ENCODE data around the gene EEFSEC.
A peak's percentile ranks its signal among the peaks of the same experiment; 100 is the strongest.

EEFSEC gene

DNA sequence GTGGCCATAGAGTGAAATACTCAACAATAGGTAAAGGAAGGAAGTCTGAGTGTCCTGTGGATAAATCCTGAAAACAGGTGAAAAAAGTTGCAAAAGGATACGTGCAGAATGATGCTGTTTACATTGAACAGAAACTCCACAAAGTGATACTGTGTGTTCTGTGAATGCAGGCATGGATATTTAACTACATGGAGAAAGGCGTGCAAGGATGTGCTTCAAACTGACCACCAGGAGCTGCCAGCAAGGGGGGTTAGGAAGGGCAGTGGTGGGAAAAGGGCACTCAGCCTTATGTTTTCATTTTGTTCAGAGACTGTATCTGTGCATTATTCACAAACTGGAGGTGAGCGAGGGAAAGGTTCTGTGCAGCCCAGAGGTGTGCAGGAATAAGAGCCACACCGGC is 266.0 kb downstream of the EEFSEC start:
- peaks cover 10% of the 10 kb centered on the region; the same call in 1 of the 2 replicates for H3K4me1 ChIP-seq (ENCODE audit: insufficient read depth, low read length)

DNA sequence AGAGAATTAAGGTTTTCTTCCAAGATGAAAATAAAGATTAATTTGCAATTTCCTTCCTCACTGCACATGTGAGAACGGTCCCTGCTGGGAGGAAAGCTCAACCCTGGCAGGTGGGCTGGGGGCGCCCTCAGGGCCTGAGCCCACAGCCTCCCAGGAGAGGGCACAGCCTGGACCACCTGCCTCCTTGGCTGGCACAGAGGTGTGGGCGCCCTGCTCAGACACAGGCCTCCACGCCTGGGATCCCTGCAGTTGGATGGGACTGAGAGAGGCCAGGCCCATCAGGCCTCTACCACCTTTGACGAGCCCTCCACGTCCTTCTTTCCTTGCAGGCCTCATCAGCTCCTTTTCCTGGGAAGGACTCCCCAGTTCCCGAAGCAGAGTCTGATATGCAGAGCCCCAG is 267.0 kb downstream of the EEFSEC start:
- Histone ChIP-seq H3K9me3 (ENCODE audit: control insufficient read depth, insufficient read depth, low read length) (no peaks in the 10 kb centered on the region), H3K9ac (ENCODE audit: low read depth, low read length) (no peak overlapping the region), H3K4me1 (ENCODE audit: insufficient read depth, low read length) (peaks cover 10% of the 10 kb centered on the region; the same call in 1 of the 2 replicates), H3K36me3 (ENCODE audit: insufficient read depth, low read length) (no peaks in the 10 kb centered on the region)

More for the DNA sequence above, 266.0 kb downstream of the EEFSEC start:
- no peaks in the 10 kb centered on the region for H3K9me3 ChIP-seq (ENCODE audit: control insufficient read depth, insufficient read depth, low read length)
- no peaks in the 10 kb centered on the region for H3K36me3 ChIP-seq (ENCODE audit: insufficient read depth, low read length)
- H3K9ac ChIP-seq (ENCODE audit: low read depth, low read length), result no peak overlapping the region

- H3K4me1 ChIP-seq (ENCODE audit: insufficient read depth, low read length), result peaks cover 10% of the 10 kb centered on the region; the same call in 1 of the 2 replicates
- no peaks in the 10 kb centered on the region for H3K36me3 ChIP-seq (ENCODE audit: insufficient read depth, low read length)
- H3K9ac ChIP-seq (ENCODE audit: low read depth, low read length), result no peak overlapping the region
- H3K9me3 ChIP-seq (ENCODE audit: control insufficient read depth, insufficient read depth, low read length), result no peaks in the 10 kb centered on the region
These were observed 267.6 kb downstream of the EEFSEC start for GRCh38 chr3:128420720-128421438.

GRCh38 chr3:128421439-128421836 is 268.2 kb downstream of the EEFSEC start:
- H3K9ac ChIP-seq (ENCODE audit: low read depth, low read length), result no peak overlapping the region
- peaks cover 8% of the 10 kb centered on the region; the same call in 1 of the 2 replicates for H3K4me1 ChIP-seq (ENCODE audit: insufficient read depth, low read length)
- H3K9me3 ChIP-seq (ENCODE audit: control insufficient read depth, insufficient read depth, low read length), result no peaks in the 10 kb centered on the region
- no peaks in the 10 kb centered on the region for H3K36me3 ChIP-seq (ENCODE audit: insufficient read depth, low read length)

DNA sequence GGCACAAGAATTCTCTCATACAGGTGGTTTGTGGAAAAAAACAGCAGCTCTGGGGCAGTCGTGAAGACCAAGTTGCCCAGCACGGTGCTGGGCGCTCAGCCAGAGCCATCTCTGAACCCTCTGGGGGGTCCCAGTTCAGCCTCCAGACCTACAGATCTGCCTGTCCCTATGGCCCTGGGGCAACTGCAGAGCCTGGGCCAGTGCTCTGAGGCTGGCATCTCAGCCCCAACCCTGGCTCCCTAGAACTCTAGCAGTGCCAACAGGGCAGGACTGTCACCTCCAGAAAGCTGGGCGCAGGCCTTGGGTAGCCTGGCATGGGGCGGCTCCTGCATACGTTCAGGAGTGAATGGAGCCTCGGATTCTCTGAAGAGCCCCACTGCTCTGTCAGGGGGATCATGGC is 268.7 kb downstream of the EEFSEC start:
- H3K36me3 ChIP-seq (ENCODE audit: insufficient read depth, low read length), result no peaks in the 10 kb centered on the region
- no peaks in the 10 kb centered on the region for H3K9me3 ChIP-seq (ENCODE audit: control insufficient read depth, insufficient read depth, low read length)
- no peak overlapping the region for H3K9ac ChIP-seq (ENCODE audit: low read depth, low read length)
- peaks cover 4% of the 10 kb centered on the region; the same call in 1 of the 2 replicates for H3K4me1 ChIP-seq (ENCODE audit: insufficient read depth, low read length)

DNA sequence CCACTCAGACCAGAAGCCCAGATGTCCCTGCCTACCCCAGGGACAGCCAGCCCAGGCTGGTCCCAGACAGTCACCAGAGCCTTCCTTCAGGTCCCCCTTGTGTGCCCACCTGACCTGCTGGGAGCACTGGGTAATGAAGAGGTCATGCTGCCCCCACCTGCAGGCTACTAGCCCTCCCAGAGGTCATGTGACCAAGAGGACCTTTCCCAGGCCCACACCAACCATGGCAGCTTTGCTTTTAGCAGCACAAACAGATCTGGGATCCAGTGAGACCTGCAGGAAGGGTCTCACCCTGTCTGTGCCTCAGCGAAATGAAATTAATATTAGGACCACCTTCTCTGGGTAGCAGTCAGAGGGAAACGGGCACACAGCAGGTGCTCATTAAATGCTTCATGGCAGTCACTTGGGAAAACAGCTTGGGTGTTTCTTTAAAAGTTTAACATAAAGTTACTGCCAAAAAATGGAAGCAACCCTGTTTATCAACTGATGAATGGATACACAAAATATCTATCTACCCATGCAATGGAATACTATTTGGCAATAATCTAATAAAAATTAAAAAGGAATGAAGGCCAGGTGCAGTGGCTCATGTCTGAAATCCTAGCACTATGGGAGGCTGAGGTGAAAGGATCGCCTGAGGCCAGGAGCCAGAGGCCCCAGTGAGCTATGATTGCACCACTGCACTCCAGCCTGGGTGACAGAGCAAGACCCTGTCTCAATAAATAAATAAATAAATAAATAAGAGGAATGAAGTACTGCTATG is 269.7 kb downstream of the EEFSEC start:
- no peaks in the 10 kb centered on the region for H3K9me3 ChIP-seq (ENCODE audit: control insufficient read depth, insufficient read depth, low read length)
- no peak overlapping the region for H3K9ac ChIP-seq (ENCODE audit: low read depth, low read length)
- no peaks in the 10 kb centered on the region for H3K36me3 ChIP-seq (ENCODE audit: insufficient read depth, low read length)
- no peaks in the 10 kb centered on the region; the same call in 1 of the 2 replicates for H3K4me1 ChIP-seq (ENCODE audit: insufficient read depth, low read length)

DNA sequence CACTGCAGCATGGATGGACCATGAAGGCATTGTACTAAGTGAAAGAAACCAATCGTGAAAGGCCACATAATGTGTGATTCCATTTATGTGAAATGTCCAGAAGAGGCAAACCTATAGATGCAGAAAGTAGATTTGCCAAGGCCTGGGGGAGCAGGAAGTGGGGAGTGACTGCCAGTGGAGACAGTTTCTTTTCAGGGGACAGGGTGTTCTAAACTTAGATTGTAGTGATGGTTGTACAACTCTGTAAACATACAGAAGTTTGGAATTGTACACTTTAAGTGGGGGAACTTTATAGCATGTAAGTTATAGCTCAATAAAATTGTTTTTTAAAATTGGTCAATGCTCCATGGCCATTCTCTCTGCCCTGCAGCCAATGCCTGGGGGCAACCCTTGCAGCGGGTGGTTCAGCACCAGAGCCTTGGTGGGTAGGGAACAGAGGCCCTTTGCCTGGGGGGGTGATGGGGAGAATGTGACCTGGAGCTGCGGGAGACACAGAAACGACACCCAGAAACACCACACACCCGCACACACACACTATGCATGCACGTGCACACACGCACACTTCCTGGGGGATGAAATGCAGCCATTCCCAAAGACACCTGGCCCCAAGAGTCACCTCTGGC is 270.4 kb downstream of the EEFSEC start:
- Histone ChIP-seq H3K9ac (ENCODE audit: low read depth, low read length) (no peak overlapping the region), H3K9me3 (ENCODE audit: control insufficient read depth, insufficient read depth, low read length) (no peaks in the 10 kb centered on the region), H3K36me3 (ENCODE audit: insufficient read depth, low read length) (no peaks in the 10 kb centered on the region), H3K4me1 (ENCODE audit: insufficient read depth, low read length) (no peaks in the 10 kb centered on the region; the same call in 1 of the 2 replicates)

DNA sequence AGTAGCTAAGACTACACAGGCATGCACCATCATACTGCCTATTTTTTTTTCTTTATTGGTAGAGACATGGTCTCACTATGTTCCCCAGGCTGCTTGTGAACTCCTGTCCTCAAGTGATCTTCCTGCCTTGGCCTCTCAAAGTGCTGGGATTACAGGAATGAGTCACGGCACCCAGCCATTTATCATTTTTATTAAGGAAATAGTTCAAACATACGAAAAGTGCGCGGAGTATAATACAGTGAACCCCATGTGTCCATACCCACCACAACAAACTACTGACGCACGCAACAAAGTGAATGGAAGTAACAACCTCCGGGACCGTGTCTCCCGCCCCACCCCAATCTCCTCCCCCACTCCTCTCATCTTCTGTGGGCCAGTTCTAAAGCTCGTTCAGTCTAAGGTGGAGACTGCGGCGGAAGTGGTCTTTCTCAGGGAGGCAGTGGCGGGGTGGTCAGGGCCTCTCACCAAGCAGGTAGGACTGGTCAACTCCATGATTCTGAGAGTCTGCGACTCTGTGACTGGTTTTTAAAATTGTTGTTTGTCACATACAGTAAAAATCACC is 271.3 kb downstream of the EEFSEC start:
- no peaks in the 10 kb centered on the region for H3K36me3 ChIP-seq (ENCODE audit: insufficient read depth, low read length)

GRCh38 chr3:128425142-128425845 is 272.0 kb downstream of the EEFSEC start:
- Histone ChIP-seq H3K36me3 (ENCODE audit: insufficient read depth, low read length) (no peaks in the 10 kb centered on the region), H3K9me3 (ENCODE audit: control insufficient read depth, insufficient read depth, low read length) (no peaks in the 10 kb centered on the region), H3K4me1 (ENCODE audit: insufficient read depth, low read length) (no peaks in the 10 kb centered on the region; the same call in 1 of the 2 replicates), H3K9ac (ENCODE audit: low read depth, low read length) (no peak overlapping the region)

More for the DNA sequence above, 271.3 kb downstream of the EEFSEC start:
- Histone ChIP-seq H3K9me3 (ENCODE audit: control insufficient read depth, insufficient read depth, low read length) (no peaks in the 10 kb centered on the region), H3K4me1 (ENCODE audit: insufficient read depth, low read length) (no peaks in the 10 kb centered on the region; the same call in 1 of the 2 replicates), H3K9ac (ENCODE audit: low read depth, low read length) (no peak overlapping the region)

GRCh38 chr3:128425846-128426127 is 272.5 kb downstream of the EEFSEC start:
- no peak overlapping the region for H3K9ac ChIP-seq (ENCODE audit: low read depth, low read length)
- no peaks in the 10 kb centered on the region for H3K9me3 ChIP-seq (ENCODE audit: control insufficient read depth, insufficient read depth, low read length)
- H3K36me3 ChIP-seq (ENCODE audit: insufficient read depth, low read length), result no peaks in the 10 kb centered on the region
- no peaks in the 10 kb centered on the region; the same call in 1 of the 2 replicates for H3K4me1 ChIP-seq (ENCODE audit: insufficient read depth, low read length)

- H3K9ac ChIP-seq (ENCODE audit: low read depth, low read length), result 0 out of 2 replicates have a peak overlapping the region, but pooled peaks have one; percentile 14
- H3K9me3 ChIP-seq (ENCODE audit: control insufficient read depth, insufficient read depth, low read length), result no peaks in the 10 kb centered on the region
- no peaks in the 10 kb centered on the region; the same call in 1 of the 2 replicates for H3K4me1 ChIP-seq (ENCODE audit: insufficient read depth, low read length)
- H3K36me3 ChIP-seq (ENCODE audit: insufficient read depth, low read length), result no peaks in the 10 kb centered on the region
These were observed 273.0 kb downstream of the EEFSEC start for GRCh38 chr3:128426128-128426921.

GRCh38 chr3:128427175-128427857 is 274.0 kb downstream of the EEFSEC start:
- peaks cover 3% of the 10 kb centered on the region; the same call in 1 of the 2 replicates for H3K4me1 ChIP-seq (ENCODE audit: insufficient read depth, low read length)
- no peaks in the 10 kb centered on the region for H3K9me3 ChIP-seq (ENCODE audit: control insufficient read depth, insufficient read depth, low read length)
- no peak overlapping the region for H3K9ac ChIP-seq (ENCODE audit: low read depth, low read length)
- no peaks in the 10 kb centered on the region for H3K36me3 ChIP-seq (ENCODE audit: insufficient read depth, low read length)

All from ES-I3 (cell line).